Mucosa of gallbladder (tissue), 1 donor: ENCODE results near the gene LOC101059915.

Source experiments
- DNase-seq: peaks from one replicate; pipeline ENCODE4 v3.0.0-alpha.2; 2020; ENCODE audit warnings: low spot score
- donor health status: DM: no; HTN: no; CAD: no.

The LOC101059915 gene

GRCh38 chrX:71667328-71668247 is at the start of gene LOC101059915:
Gene LOC101059915 (plus strand): TSS chrX:71667546.
- DNase-seq: peak; percentile 9

- no peak for DNase-seq
Observed at GRCh38 chrX:71617742-71618141, 49.6 kb upstream of the LOC101059915 start.

- DNase-seq: no peak
Observed at GRCh38 chrX:71618303-71618721, 49.0 kb upstream of the LOC101059915 start, which contains the start of gene CXCR3. Gene CXCR3 (minus strand): TSS chrX:71618511. CDS start chrX:71618449, 62 bp downstream.

GRCh38 chrX:71618787-71619186 is 48.6 kb upstream of the LOC101059915 start:
- no peak for DNase-seq

- no peak for DNase-seq
Observed at GRCh38 chrX:71619193-71619592, 48.2 kb upstream of the LOC101059915 start.

- no peak for DNase-seq
Observed at GRCh38 chrX:71619986-71620385, 47.4 kb upstream of the LOC101059915 start.

GRCh38 chrX:71621603-71622002 is 45.7 kb upstream of the LOC101059915 start:
- DNase-seq: no peak

- no peak for DNase-seq
Observed at GRCh38 chrX:71622032-71622575, 45.2 kb upstream of the LOC101059915 start.

- DNase-seq: peak; percentile 81
Observed at GRCh38 chrX:71622576-71623450, 44.5 kb upstream of the LOC101059915 start.

- DNase-seq: no peak
Observed at GRCh38 chrX:71623714-71624113, 43.6 kb upstream of the LOC101059915 start.

- no peak for DNase-seq
Observed at GRCh38 chrX:71625471-71625870, 41.9 kb upstream of the LOC101059915 start.

GRCh38 chrX:71626576-71626975 is 40.8 kb upstream of the LOC101059915 start:
- DNase-seq: no peak

GRCh38 chrX:71627588-71628404 is 39.5 kb upstream of the LOC101059915 start:
- DNase-seq: no peak

- DNase-seq: no peak
Observed at GRCh38 chrX:71629467-71629866, 37.9 kb upstream of the LOC101059915 start.

GRCh38 chrX:71632923-71633657 is 34.3 kb upstream of the LOC101059915 start:
- no peak for DNase-seq

- no peak for DNase-seq
Observed at GRCh38 chrX:71634366-71634765, 33.0 kb upstream of the LOC101059915 start.

GRCh38 chrX:71636438-71637252 is 30.7 kb upstream of the LOC101059915 start:
- no peak for DNase-seq

- DNase-seq: no peak
Observed at GRCh38 chrX:71637253-71637618, 30.1 kb upstream of the LOC101059915 start.

GRCh38 chrX:71637848-71638247 is 29.5 kb upstream of the LOC101059915 start:
- DNase-seq: no peak

- no peak for DNase-seq
Observed at GRCh38 chrX:71638409-71638808, 28.9 kb upstream of the LOC101059915 start.
